ENCODE measurements around the gene LGALS13. TPM values are rescaled to one million over a fixed set of nuclear protein-coding genes. Genes with fewer than 3 reads are reported as not detected.

The LGALS13 gene, protein sequence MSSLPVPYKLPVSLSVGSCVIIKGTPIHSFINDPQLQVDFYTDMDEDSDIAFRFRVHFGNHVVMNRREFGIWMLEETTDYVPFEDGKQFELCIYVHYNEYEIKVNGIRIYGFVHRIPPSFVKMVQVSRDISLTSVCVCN
- not detected in 3 replicates for total RNA-seq
- long read RNA-seq = 0 reads

DNA sequence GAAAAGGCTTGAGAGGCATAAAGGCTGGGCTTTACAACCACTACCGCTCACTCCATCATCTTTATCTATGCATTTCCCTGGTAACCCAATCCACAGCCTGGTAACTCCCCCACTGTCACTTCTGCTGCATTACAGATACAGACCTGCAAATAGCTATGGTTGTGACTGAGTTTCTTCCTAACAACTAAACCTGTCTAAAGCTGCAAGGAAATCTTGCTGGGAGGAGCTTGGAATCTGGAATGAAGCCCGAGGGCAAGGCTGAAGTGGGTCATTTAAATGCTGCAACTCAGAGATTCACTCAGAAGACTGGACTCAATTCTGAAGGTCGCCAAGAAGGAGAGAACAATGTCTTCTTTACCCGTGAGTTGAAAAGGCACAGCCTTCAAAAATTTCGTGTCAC, at the start of gene LGALS13:
Gene LGALS13 (plus strand): TSS at position 301 of the 400 bp plus-strand sequence. CDS start 45 bp downstream, at position 346.
- Mint-ChIP-seq H3K4me3 (ENCODE audit: unreplicated experiment) (no peak within 1 kb of the TSS), H3K36me3 (ENCODE audit: low read depth) (no peaks in the 10 kb centered on the region), H3K4me1 (ENCODE audit: low read depth) (no peaks in the 10 kb centered on the region), H3K9me3 (ENCODE audit: low read depth) (peaks cover 25% of the 10 kb centered on the region), H3K27ac (ENCODE audit: unreplicated experiment) (no peak within 1 kb of the TSS), H3K27me3 (ENCODE audit: low read depth) (peaks cover 10% of the 10 kb centered on the region)
- DNase-seq (ENCODE audit: low spot score) = no peak
- TF ChIP-seq, protein P1, sequence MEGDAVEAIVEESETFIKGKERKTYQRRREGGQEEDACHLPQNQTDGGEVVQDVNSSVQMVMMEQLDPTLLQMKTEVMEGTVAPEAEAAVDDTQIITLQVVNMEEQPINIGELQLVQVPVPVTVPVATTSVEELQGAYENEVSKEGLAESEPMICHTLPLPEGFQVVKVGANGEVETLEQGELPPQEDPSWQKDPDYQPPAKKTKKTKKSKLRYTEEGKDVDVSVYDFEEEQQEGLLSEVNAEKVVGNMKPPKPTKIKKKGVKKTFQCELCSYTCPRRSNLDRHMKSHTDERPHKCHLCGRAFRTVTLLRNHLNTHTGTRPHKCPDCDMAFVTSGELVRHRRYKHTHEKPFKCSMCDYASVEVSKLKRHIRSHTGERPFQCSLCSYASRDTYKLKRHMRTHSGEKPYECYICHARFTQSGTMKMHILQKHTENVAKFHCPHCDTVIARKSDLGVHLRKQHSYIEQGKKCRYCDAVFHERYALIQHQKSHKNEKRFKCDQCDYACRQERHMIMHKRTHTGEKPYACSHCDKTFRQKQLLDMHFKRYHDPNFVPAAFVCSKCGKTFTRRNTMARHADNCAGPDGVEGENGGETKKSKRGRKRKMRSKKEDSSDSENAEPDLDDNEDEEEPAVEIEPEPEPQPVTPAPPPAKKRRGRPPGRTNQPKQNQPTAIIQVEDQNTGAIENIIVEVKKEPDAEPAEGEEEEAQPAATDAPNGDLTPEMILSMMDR (IDR thresholded peaks at IDR 0.05) = no peak

DNA sequence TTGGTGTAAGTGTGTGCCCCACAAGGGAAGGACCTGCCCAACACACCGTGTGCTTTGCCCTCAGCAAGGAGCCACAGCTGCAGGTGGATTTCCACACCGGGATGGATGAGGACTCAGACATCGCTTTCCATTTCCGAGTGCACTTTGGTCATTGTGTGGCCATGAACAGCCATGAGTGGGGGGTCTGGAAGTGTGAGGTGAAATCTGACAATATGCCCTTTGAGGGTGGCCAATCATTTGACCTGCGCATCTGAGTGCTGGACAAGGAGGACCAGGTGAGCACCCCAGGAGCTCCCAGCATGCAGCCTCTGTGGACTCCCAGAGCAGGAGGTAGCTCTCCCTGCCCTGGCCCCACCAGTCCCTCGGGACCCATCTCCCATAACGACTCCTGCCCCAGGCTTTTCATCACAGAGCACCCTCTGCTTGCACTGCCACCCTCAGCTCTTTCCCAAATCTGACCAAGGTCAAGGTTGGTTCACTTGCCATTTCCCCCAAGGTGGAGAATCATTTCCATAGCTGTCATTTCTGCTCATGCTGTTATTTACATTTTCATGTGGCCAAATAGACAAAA, 49.2 kb upstream of the LGALS13 start:
- H3K4me3 Mint-ChIP-seq (ENCODE audit: unreplicated experiment) = no peak overlapping the region
- H3K27ac Mint-ChIP-seq (ENCODE audit: unreplicated experiment) = no peak overlapping the region
- DNase-seq (ENCODE audit: low spot score) = no peak
- peaks cover 5% of the 10 kb centered on the region for H3K4me1 Mint-ChIP-seq (ENCODE audit: low read depth)
- no peaks in the 10 kb centered on the region for H3K9me3 Mint-ChIP-seq (ENCODE audit: low read depth)
- TF ChIP-seq, protein P1 (IDR thresholded peaks at IDR 0.05) = no peak
- no peaks in the 10 kb centered on the region for H3K36me3 Mint-ChIP-seq (ENCODE audit: low read depth)
- H3K27me3 Mint-ChIP-seq (ENCODE audit: low read depth) = peaks cover 30% of the 10 kb centered on the region

DNA sequence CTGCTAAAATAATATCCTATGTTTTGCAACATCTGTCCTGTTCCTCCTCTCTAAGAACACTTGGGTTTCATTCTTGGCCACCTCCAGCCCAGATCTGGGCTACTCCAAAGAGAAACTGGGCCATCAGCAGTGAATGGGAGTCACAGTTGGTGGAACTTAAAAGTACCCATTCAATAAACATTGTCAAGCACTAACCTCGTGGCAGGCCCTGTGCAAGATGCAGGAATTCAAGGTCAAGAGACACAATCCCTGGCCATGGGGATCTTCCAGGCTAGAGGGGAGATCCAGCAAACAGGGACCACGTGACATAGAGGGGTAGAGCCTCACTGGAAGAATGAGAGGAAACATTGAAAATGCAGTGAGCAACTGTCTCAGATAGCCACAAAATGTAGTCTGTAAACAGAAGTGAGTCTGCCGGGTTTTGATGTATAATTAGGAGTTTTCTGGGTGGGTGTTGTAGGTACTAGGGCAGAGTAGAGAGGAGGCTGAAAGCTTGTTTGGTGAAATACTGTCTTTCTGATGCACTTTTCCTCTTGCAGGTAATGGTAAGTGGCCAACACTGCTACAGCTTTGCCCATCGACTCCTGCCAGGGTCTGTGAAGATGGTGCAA, 47.5 kb upstream of the LGALS13 start:
- DNase-seq (ENCODE audit: low spot score) = no peak
- peaks cover 7% of the 10 kb centered on the region for H3K4me1 Mint-ChIP-seq (ENCODE audit: low read depth)
- H3K36me3 Mint-ChIP-seq (ENCODE audit: low read depth) = no peaks in the 10 kb centered on the region
- H3K27me3 Mint-ChIP-seq (ENCODE audit: low read depth) = peaks cover 30% of the 10 kb centered on the region
- TF ChIP-seq, protein P1 (IDR thresholded peaks at IDR 0.05) = no peak
- H3K4me3 Mint-ChIP-seq (ENCODE audit: unreplicated experiment) = no peak overlapping the region
- H3K9me3 Mint-ChIP-seq (ENCODE audit: low read depth) = no peaks in the 10 kb centered on the region
- no peak overlapping the region for H3K27ac Mint-ChIP-seq (ENCODE audit: unreplicated experiment)

DNA sequence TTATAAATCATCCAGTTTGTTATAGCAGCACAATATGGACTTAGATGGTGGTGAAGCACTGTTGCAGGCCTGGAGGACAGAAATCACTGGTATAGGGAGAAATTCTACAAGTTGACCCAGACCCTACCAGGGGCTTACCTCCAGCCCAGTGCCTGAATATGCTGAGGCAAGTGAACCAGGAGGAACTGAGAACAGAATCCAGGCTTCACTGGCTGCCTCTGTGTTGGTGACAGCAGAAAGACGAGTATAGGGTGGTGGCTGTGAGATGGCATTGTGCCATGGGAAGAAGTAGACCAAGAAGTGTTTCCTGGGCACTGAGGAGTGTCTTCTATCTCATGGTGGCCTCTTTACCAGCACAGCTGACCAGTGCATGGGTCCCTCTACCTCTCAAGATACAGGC, 46.4 kb upstream of the LGALS13 start:
- Mint-ChIP-seq H3K36me3 (ENCODE audit: low read depth) (no peaks in the 10 kb centered on the region), H3K27ac (ENCODE audit: unreplicated experiment) (no peak overlapping the region), H3K4me1 (ENCODE audit: low read depth) (peaks cover 7% of the 10 kb centered on the region), H3K27me3 (ENCODE audit: low read depth) (peaks cover 37% of the 10 kb centered on the region), H3K9me3 (ENCODE audit: low read depth) (no peaks in the 10 kb centered on the region), H3K4me3 (ENCODE audit: unreplicated experiment) (no peak overlapping the region)
- TF ChIP-seq, protein P1 (IDR thresholded peaks at IDR 0.05) = no peak
- no peak for DNase-seq (ENCODE audit: low spot score)

DNA sequence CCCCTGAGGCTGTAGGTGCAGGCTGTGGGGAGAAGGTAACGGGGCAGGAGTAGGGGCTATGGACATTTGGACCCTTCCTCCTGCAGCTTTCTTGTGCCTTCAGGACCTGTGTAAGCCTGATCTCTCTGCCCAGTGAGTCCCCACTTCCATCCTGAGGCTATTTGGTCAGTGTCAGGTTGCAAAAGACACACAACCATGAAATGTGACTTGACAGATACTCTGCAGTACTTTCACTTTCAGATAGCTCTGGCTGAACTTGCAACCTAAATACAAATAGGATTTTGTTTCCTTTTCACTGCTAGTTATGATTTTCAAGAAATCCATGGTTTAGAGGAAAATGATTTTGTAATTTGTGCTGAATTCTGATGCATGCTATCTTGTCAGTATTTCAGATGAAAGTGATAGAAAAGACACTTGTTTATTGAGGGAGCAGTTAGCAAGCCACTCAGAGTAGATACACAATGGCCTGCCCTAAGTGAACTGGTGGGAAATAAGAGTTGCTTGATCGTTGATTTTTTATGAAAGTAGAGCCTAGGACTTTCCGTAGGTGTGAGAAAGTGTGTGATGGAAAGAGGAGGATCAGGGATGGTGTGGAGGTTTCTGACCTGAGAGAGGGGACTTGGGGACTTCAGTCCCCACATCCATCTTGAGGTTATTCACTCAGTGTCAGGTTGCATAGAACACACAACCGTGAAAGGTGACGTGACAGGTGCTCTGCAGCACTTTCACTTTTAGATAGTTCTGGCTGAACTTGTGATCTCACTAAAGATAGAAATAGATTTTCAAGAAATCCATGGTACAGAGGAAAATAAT, 44.3 kb upstream of the LGALS13 start:
- Mint-ChIP-seq H3K9me3 (ENCODE audit: low read depth) (no peaks in the 10 kb centered on the region), H3K27me3 (ENCODE audit: low read depth) (peaks cover 38% of the 10 kb centered on the region), H3K4me3 (ENCODE audit: unreplicated experiment) (no peak overlapping the region), H3K4me1 (ENCODE audit: low read depth) (peaks cover 7% of the 10 kb centered on the region), H3K36me3 (ENCODE audit: low read depth) (no peaks in the 10 kb centered on the region), H3K27ac (ENCODE audit: unreplicated experiment) (no peak overlapping the region)
- TF ChIP-seq, protein P1 (IDR thresholded peaks at IDR 0.05) = no peak
- DNase-seq (ENCODE audit: low spot score) = no peak
